RWPE1 (cell line): ENCODE results near the gene TBC1D24.

Source experiments
- CTCF ChIA-PET: fragments of 350-600 bp; sonication (Branson Sonifier 250); formaldehyde crosslinking; extraction: SDS; loops from one replicate; lab custom pipeline; 2021; lab: Yijun Ruan, JAX
- POLR2A ChIA-PET: fragments of 400-600 bp; formaldehyde crosslinking; extraction: SDS; loops from one replicate; lab custom pipeline; 2020; ENCODE audit warnings: antibody characterized with exemption; ENCODE audit not compliant: low non-redundant PET; lab: Yijun Ruan, JAX
- DNase-seq: peaks from one replicate; pipeline ENCODE4 v3.0.0; 2012; ENCODE audit warnings: low spot score
- H3K27ac ChIP-seq: fragments of 450-650 bp; 2 replicates; pipeline ENCODE4 v1.5.1; 2017
- CTCF ChIP-seq: fragments of 450-650 bp; conservative IDR thresholded peaks from 2 replicates; pipeline ENCODE4 v1.5.1; 2017; ENCODE audit warnings: low read depth, mild to moderate bottlenecking

The TBC1D24 gene

GRCh38 chr16:2524339-2524938 is 49.5 kb downstream of the TBC1D24 start:
- CTCF ChIA-PET = interaction anchor here (0.5 kb wide), 1 partner anchor 501 kb away, joined by 4 read pairs; no protein-coding TSS in a partner anchor
- POLR2A ChIA-PET = no interaction called here
- H3K27ac ChIP-seq = peak overlapping the region; percentile 95
- no peak for DNase-seq
- TF ChIP-seq CTCF = no peak

- ChIA-PET POLR2A (no interaction called here), CTCF (no interaction called here)
- H3K27ac ChIP-seq = peak overlapping the region; percentile 48
- TF ChIP-seq CTCF = no peak
- DNase-seq = no peak
These were observed 51.2 kb downstream of the TBC1D24 start for GRCh38 chr16:2526135-2526534.

GRCh38 chr16:2527071-2527783 is 52.3 kb downstream of the TBC1D24 start:
- no peak for TF ChIP-seq CTCF
- H3K27ac ChIP-seq = peak overlapping the region; percentile 48
- DNase-seq = no peak
- POLR2A ChIA-PET = no interaction called here
- CTCF ChIA-PET = no interaction called here

GRCh38 chr16:2527784-2528100 is 52.8 kb downstream of the TBC1D24 start:
- ChIA-PET CTCF (no interaction called here), POLR2A (no interaction called here)
- no peak for TF ChIP-seq CTCF
- no peak for DNase-seq
- H3K27ac ChIP-seq = no peak overlapping the region

- ChIA-PET POLR2A (no interaction called here), CTCF (no interaction called here)
- no peak for TF ChIP-seq CTCF
- H3K27ac ChIP-seq = peak overlapping the region; percentile 91
- DNase-seq = no peak
These were observed 53.5 kb downstream of the TBC1D24 start for GRCh38 chr16:2528161-2529060.

GRCh38 chr16:2529061-2529931 is 54.4 kb downstream of the TBC1D24 start:
- CTCF ChIA-PET = no interaction called here
- POLR2A ChIA-PET = no interaction called here
- no peak for DNase-seq
- no peak for TF ChIP-seq CTCF
- H3K27ac ChIP-seq = peak overlapping the region; percentile 91
